Right lobe of liver (tissue), 4 donors: ENCODE measurements around the gene DBX1.

ENCODE experiments used
- CTCF ChIP-seq, 4 donors: fragments of 200-600 bp in 3 of 4; fragments of 450-650 bp in 1 of 4; IDR thresholded peaks; one replicate each; pipeline versions ENCODE4 v1.5.1 to v1.8.0; 2016 to 2022; ENCODE audit warnings: antibody characterized with exemption in 4 of 4, mild to moderate bottlenecking in 2 of 4
- POLR2A ChIP-seq: fragments of 450-650 bp; IDR thresholded peaks from one replicate; pipeline ENCODE4 v1.6.1; 2017; ENCODE audit warnings: antibody characterized with exemption, mild to moderate bottlenecking
- donor health status: DM: no; HTN: no; CAD: no.
- donor health status: DM: no; HTN: no; CAD: no.
- donor health status: DM: no; HTN: yes; CAD: no.

- TF ChIP-seq CTCF (IDR thresholded peaks at IDR 0.05) (peak; percentile 67 to 88 (median 84)), POLR2A (no peak)
These were observed 49.2 kb downstream of the DBX1 start for GRCh38 chr11:20110908-20111669.
